Endodermal cell (in vitro differentiated cells): ENCODE data around the gene PITPNC1. TPM values are rescaled to one million over a fixed set of nuclear protein-coding genes. Genes with fewer than 3 reads are reported as not detected.
"Not testable (repeated sequence)": the region's sequence is repeated elsewhere in the genome, so short reads cannot be mapped to it uniquely, and the experiment has no call there.

Experiments
- DNase-seq: peaks from one replicate; pipeline ENCODE4 v3.0.0-alpha.2; 2017
- H3K27ac ChIP-seq: 2 replicates; pipeline ENCODE4 v1.5.1; 2013; ENCODE audit warnings: mild to moderate bottlenecking, low read depth, low read length, moderate library complexity
- H3K27me3 ChIP-seq: 2 replicates; pipeline ENCODE4 v1.6.1; 2013; ENCODE audit warnings: mild to moderate bottlenecking, low read length, moderate library complexity; ENCODE audit not compliant: insufficient read depth, control insufficient read depth, poor library complexity, severe bottlenecking
- H3K36me3 ChIP-seq: 2 replicates; pipeline ENCODE4 v1.7.0; 2013; ENCODE audit warnings: mild to moderate bottlenecking, low read length, moderate library complexity; ENCODE audit not compliant: control insufficient read depth, insufficient read depth
- H3K4me1 ChIP-seq: one replicate; pipeline ENCODE4 v1.7.0; 2013; ENCODE audit warnings: low read length; ENCODE audit not compliant: control insufficient read depth, insufficient read depth
- H3K4me3 ChIP-seq: 2 replicates; pipeline ENCODE4 v1.5.1; 2013; ENCODE audit warnings: mild to moderate bottlenecking, low read length, moderate library complexity
- H3K9ac ChIP-seq: 2 replicates; pipeline ENCODE4 v1.6.1; 2013; ENCODE audit warnings: mild to moderate bottlenecking, low read length, moderate library complexity; ENCODE audit not compliant: poor library complexity, severe bottlenecking; ENCODE audit errors: extremely low read depth
- H3K9me3 ChIP-seq: 2 replicates; pipeline ENCODE4 v1.6.1; 2013; ENCODE audit warnings: mild to moderate bottlenecking, low read length, moderate library complexity; ENCODE audit not compliant: control insufficient read depth
- H3K27ac Mint-ChIP-seq: 2 replicates; pipeline ENCODE4 v1.8.0; 2020; ENCODE audit warnings: mixed read lengths
- H3K27me3 Mint-ChIP-seq: 2 replicates; pipeline ENCODE4 v1.8.0; 2021; ENCODE audit warnings: mild to moderate bottlenecking, mixed read lengths; ENCODE audit not compliant: insufficient read depth
- H3K36me3 Mint-ChIP-seq: 2 replicates; pipeline ENCODE4 v1.8.0; 2020; ENCODE audit warnings: low read depth, mixed read lengths
- H3K4me1 Mint-ChIP-seq: 2 replicates; pipeline ENCODE4 v1.8.0; 2020; ENCODE audit warnings: mixed read lengths
- H3K4me3 Mint-ChIP-seq: 2 replicates; pipeline ENCODE4 v1.8.0; 2020; ENCODE audit warnings: mild to moderate bottlenecking, moderate library complexity, mixed read lengths
- H3K9me3 Mint-ChIP-seq: 2 replicates; pipeline ENCODE4 v1.8.0; 2020; ENCODE audit warnings: mild to moderate bottlenecking, mixed read lengths
- WGBS, 2 experiments: methylation state at CpG; one replicate each; pipeline versions ENCODE4 v1.1.5 to v1.1.7; 2013; ENCODE audit warnings: missing lambda C conversion rate in 2 of 2, mixed read lengths in 1 of 2; ENCODE audit not compliant: insufficient coverage in 1 of 2, insufficient read length in 1 of 2; 5-methylcytosine and 5-hydroxymethylcytosine counted together
- total RNA-seq, 2 donors: library from RNA; stranded (reverse); fragmentation: NEBNext Ultra II Directional in 1 of 2; extraction: Animal tissue kit (Norgen Biotek cat#: 25700) in 1 of 2; gene quantifications; 2 replicates in 1 of 2; 3 replicates in 1 of 2; pipeline ENCODE4 v1.2.1, GENCODE V29; 2021
- TF ChIP-seq, protein P1 (sequence below): fragments of 200-600 bp; sonication (generic); conservative IDR thresholded peaks from 2 replicates; pipeline ENCODE4 v1.5.0; 2021; ENCODE audit warnings: antibody characterized with exemption, mild to moderate bottlenecking

PITPNC1 gene
- total RNA-seq, 2 donors from 2014 or later, result 28.9 to 36.4 TPM

DNA sequence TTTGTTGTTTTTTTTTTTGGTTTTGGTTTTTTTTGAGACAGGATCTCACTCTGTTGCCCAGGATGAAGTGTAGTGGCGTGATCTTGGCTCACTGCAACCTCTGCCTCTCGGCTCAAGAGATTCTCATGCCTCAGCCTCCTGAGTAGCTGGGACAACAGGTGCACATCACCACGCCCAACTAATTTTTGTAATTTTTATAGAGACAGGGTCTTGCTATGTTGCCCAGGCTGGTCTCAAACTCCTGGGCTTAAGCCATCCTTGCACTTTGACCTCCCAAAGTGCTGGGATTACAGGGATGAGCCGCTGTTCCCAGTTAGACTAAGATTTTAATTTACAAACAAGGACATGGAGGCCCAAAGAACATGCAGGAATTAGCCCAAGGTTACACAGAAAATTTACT, 248.9 kb downstream of the PITPNC1 start:
- Mint-ChIP-seq H3K36me3 (peaks cover 18% of the 10 kb centered on the region), H3K4me1 (no peaks in the 10 kb centered on the region), H3K4me3 (no peak overlapping the region), H3K9me3 (peaks cover 3% of the 10 kb centered on the region), H3K27ac (no peak overlapping the region), H3K27me3 (no peaks in the 10 kb centered on the region)
- WGBS, 2 experiments, result 89 to 95% methylated on average over 4 of the region's 4 CpGs
- Histone ChIP-seq H3K9ac (no peak overlapping the region), H3K27ac (no peak overlapping the region), H3K9me3 (no peaks in the 10 kb centered on the region), H3K36me3 (no peaks in the 10 kb centered on the region), H3K4me1 (no peaks in the 10 kb centered on the region), H3K4me3 (no peak overlapping the region), H3K27me3 (no peaks in the 10 kb centered on the region)
- TF ChIP-seq, protein P1, sequence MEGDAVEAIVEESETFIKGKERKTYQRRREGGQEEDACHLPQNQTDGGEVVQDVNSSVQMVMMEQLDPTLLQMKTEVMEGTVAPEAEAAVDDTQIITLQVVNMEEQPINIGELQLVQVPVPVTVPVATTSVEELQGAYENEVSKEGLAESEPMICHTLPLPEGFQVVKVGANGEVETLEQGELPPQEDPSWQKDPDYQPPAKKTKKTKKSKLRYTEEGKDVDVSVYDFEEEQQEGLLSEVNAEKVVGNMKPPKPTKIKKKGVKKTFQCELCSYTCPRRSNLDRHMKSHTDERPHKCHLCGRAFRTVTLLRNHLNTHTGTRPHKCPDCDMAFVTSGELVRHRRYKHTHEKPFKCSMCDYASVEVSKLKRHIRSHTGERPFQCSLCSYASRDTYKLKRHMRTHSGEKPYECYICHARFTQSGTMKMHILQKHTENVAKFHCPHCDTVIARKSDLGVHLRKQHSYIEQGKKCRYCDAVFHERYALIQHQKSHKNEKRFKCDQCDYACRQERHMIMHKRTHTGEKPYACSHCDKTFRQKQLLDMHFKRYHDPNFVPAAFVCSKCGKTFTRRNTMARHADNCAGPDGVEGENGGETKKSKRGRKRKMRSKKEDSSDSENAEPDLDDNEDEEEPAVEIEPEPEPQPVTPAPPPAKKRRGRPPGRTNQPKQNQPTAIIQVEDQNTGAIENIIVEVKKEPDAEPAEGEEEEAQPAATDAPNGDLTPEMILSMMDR, result no peak
- DNase-seq, result no peak

GRCh38 chr17:67628580-67629013, 251.5 kb downstream of the PITPNC1 start:
- Histone ChIP-seq H3K27me3 (no peaks in the 10 kb centered on the region), H3K4me3 (no peak overlapping the region), H3K27ac (no peak overlapping the region), H3K36me3 (peaks cover 13% of the 10 kb centered on the region), H3K9me3 (no peaks in the 10 kb centered on the region), H3K4me1 (no peaks in the 10 kb centered on the region), H3K9ac (no peak overlapping the region)
- WGBS, 2 experiments, result 90 to 100% methylated on average over 1 to 8 of the region's 8 CpGs
- TF ChIP-seq, protein P1, result peak; percentile 60
- Mint-ChIP-seq H3K4me3 (no peak overlapping the region), H3K4me1 (no peaks in the 10 kb centered on the region), H3K27me3 (no peaks in the 10 kb centered on the region), H3K27ac (no peak overlapping the region), H3K9me3 (peaks cover 3% of the 10 kb centered on the region), H3K36me3 (peaks cover 30% of the 10 kb centered on the region)
- DNase-seq, result peak; percentile 84

GRCh38 chr17:67629971-67630320, 252.9 kb downstream of the PITPNC1 start:
- Histone ChIP-seq H3K4me3 (no peak overlapping the region), H3K27ac (no peak overlapping the region), H3K4me1 (no peaks in the 10 kb centered on the region), H3K9ac (no peak overlapping the region), H3K9me3 (no peaks in the 10 kb centered on the region), H3K36me3 (peaks cover 13% of the 10 kb centered on the region), H3K27me3 (no peaks in the 10 kb centered on the region)
- Mint-ChIP-seq H3K4me1 (no peaks in the 10 kb centered on the region), H3K27me3 (no peaks in the 10 kb centered on the region), H3K27ac (no peak overlapping the region), H3K36me3 (peaks cover 38% of the 10 kb centered on the region), H3K9me3 (peaks cover 3% of the 10 kb centered on the region), H3K4me3 (no peak overlapping the region)
- WGBS, 2 experiments, result 80 to 91% methylated on average over 3 of the region's 4 CpGs
- TF ChIP-seq, protein P1, result peak; percentile 63
- no peak for DNase-seq

DNA sequence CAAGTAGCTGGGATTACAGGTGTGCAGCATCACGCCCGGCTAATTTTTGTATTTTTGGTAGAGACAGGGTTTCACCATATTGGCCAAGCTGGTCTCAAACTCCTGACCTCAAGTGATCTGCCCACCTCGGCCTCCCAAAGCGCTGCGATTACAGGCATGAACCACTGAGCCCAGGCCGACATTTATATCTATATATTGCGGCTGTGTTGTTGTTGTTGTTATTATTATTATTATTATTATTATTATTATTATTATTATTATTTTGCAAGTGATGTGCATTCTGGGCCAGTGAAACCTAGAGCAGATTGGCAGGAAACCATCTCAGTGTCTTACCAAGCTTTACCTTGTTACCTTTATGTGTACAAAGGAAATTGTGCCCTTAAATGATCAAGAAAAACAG, 253.8 kb downstream of the PITPNC1 start:
- H3K27ac ChIP-seq, H3K4me3 ChIP-seq, H3K4me3 Mint-ChIP-seq, H3K27me3 ChIP-seq, H3K9ac ChIP-seq, H3K27me3 Mint-ChIP-seq, H3K9me3 ChIP-seq, H3K4me1 Mint-ChIP-seq, H3K9me3 Mint-ChIP-seq, H3K4me1 ChIP-seq, DNase-seq, H3K27ac Mint-ChIP-seq: not testable (repeated sequence)
- peaks cover 30% of the 10 kb centered on the region for H3K36me3 Mint-ChIP-seq
- 80 to 95% methylated on average over 3 to 5 of the region's 7 CpGs for WGBS, 2 experiments
- H3K36me3 ChIP-seq, result peaks cover 13% of the 10 kb centered on the region
